GM12878 (cell line): ENCODE data around the gene GRK1. TPM values are rescaled to one million over a fixed set of nuclear protein-coding genes. Genes with fewer than 3 reads are reported as not detected.
A peak's percentile ranks its signal among the peaks of the same experiment; 100 is the strongest.

Experiments
- ATAC-seq: fragments of 200-7000 bp; cut with Tn5 transposase; 3 replicates; pipeline ENCODE4 v1.9.1; 2020; ENCODE audit warnings: mild to moderate bottlenecking, moderate library complexity
- BruUV-seq: library from RNA; stranded (reverse); fragments of 400-500 nt; replicated peaks from 2 replicates; lab custom pipeline; 2021; lab: Mats Ljungman, UMichigan
- CTCF ChIA-PET: fragments of 300-600 bp; sonication (Branson Sonifier 250); formaldehyde crosslinking; extraction: SDS; loops from one replicate; lab custom pipeline; 2021; ENCODE audit warnings: inconsistent platforms; lab: Yijun Ruan, JAX
- POLR2A ChIA-PET: fragments of 350-600 bp; formaldehyde crosslinking; extraction: SDS; loops from one replicate; lab custom pipeline; 2021; ENCODE audit warnings: inconsistent platforms; lab: Charles Lee
- RAD21 ChIA-PET: fragments of 300-600 bp; sonication (Branson Sonifier 250); formaldehyde crosslinking; loops from one replicate; lab custom pipeline; 2023; ENCODE audit warnings: antibody characterized with exemption; ENCODE audit not compliant: unreplicated experiment; lab: Charles Lee
- SMC1A ChIA-PET: fragments of 300-600 bp; sonication (Branson Sonifier 250); formaldehyde crosslinking; loops from one replicate; lab custom pipeline; 2023; ENCODE audit not compliant: unreplicated experiment, uncharacterized antibody; lab: Charles Lee
- DNase-seq: peaks from one replicate; pipeline ENCODE4 v3.0.0-alpha.2; 2011; ENCODE audit warnings: low read depth, low spot score
- FAIRE-seq: peaks from 3 replicates; lab custom pipeline; 2011; peaks lifted over from hg19 to GRCh38; lab: Jason Lieb, UNC
- H2AFZ ChIP-seq: 2 replicates; pipeline ENCODE4 v1.6.0; 2011; ENCODE audit warnings: low read depth, low read length, control low read depth; ENCODE audit not compliant: control insufficient read depth
- H3K27ac ChIP-seq: 2 replicates; pipeline ENCODE4 v1.5.1; 2011; ENCODE audit warnings: control low read depth; ENCODE audit not compliant: control insufficient read depth, insufficient read depth
- H3K27me3 ChIP-seq, 2 experiments: replicated peaks in 1 of 2; 2 replicates each; pipeline versions ENCODE4 v1.6.0 to v1.6.1; 2011; ENCODE audit warnings: low read length in 1 of 2; ENCODE audit not compliant: control insufficient read depth in 2 of 2, insufficient read depth in 2 of 2
- H3K36me3 ChIP-seq, 2 experiments: 2 replicates each; pipeline ENCODE4 v1.5.1; 2011; ENCODE audit warnings: low read length in 1 of 2; ENCODE audit not compliant: control insufficient read depth in 2 of 2, insufficient read depth in 2 of 2
- H3K4me1 ChIP-seq: 2 replicates; pipeline ENCODE4 v1.6.1; 2011; ENCODE audit warnings: mild to moderate bottlenecking, low read length, moderate library complexity, mixed read lengths; ENCODE audit not compliant: control insufficient read depth, insufficient read depth
- H3K4me2 ChIP-seq: 2 replicates; pipeline ENCODE4 v1.6.0; 2011; ENCODE audit warnings: control low read depth; ENCODE audit not compliant: control insufficient read depth, insufficient read depth
- H3K4me3 ChIP-seq: fragments of 200-600 bp; sonication (generic); 2 replicates; pipeline ENCODE4 v1.5.1; 2016
- H3K79me2 ChIP-seq: 2 replicates; pipeline ENCODE4 v1.6.0; 2011; ENCODE audit warnings: low read length; ENCODE audit not compliant: control insufficient read depth, insufficient read depth
- H3K9ac ChIP-seq: 2 replicates; pipeline ENCODE4 v1.8.0; 2011; ENCODE audit warnings: low read length, control low read depth, mixed read lengths; ENCODE audit not compliant: control insufficient read depth, insufficient read depth
- H3K9me3 ChIP-seq: replicated peaks from 3 replicates; pipeline ENCODE4 v1.5.1; 2011; ENCODE audit warnings: mild to moderate bottlenecking, low read length; ENCODE audit not compliant: control insufficient read depth, insufficient read depth
- H4K20me1 ChIP-seq: 2 replicates; pipeline ENCODE4 v1.6.0; 2011; ENCODE audit not compliant: control insufficient read depth, insufficient read depth
- IKZF2 ChIP-seq, 2 experiments: fragments of 450-650 bp; IDR thresholded peaks; 2 replicates each; pipeline ENCODE4 v1.6.1; 2017; ENCODE audit warnings: mild to moderate bottlenecking in 2 of 2, moderate library complexity in 2 of 2
- RUNX3 ChIP-seq: IDR thresholded peaks from 2 replicates; pipeline ENCODE4 v1.6.1; 2012; ENCODE audit warnings: low read length, inconsistent platforms
- SREBF2 ChIP-seq: IDR thresholded peaks from 2 replicates; pipeline ENCODE4 v1.6.1; 2012; ENCODE audit warnings: mild to moderate bottlenecking, low read length
- STAT3 ChIP-seq: IDR thresholded peaks from 2 replicates; pipeline ENCODE4 v1.6.1; 2011; ENCODE audit warnings: low read depth, low read length, improper control_type of control experiment
- ZNF274 ChIP-seq: IDR thresholded peaks from one replicate; pipeline ENCODE4 v1.8.0; 2011; ENCODE audit not compliant: insufficient read length, insufficient read depth
- WGBS: methylation state at CpG from one replicate; pipeline ENCODE4 v1.1.6; 2016; ENCODE audit warnings: low lambda C conversion rate; ENCODE audit not compliant: insufficient replicate concordance, insufficient coverage; ENCODE audit errors: missing lambda C conversion rate; 5-methylcytosine and 5-hydroxymethylcytosine counted together
- in situ Hi-C: fragments of 300-500 bp; cut with MboI; formaldehyde crosslinking; loops from 9 replicates; pipeline ENCODE4 v1.14.3; 2018; ENCODE audit warnings: mixed read lengths
- intact Hi-C: fragments of 100-400 bp; cut with micrococcal nuclease; formaldehyde crosslinking; loops from one replicate; pipeline ENCODE4 v1.14.2; 2022; ENCODE audit not compliant: unreplicated experiment
- polyA plus RNA-seq, 11 experiments: library from polyadenylated mRNA; depleted of rRNA in 4 of 11; unstranded in 6 of 11; stranded (reverse) in 5 of 11; fragments of >200 nt; fragmentation: Nextera tagmentation in 4 of 11; fragmentation: Illumina TruSeq in 1 of 11; extraction: Ambion mirVana in 4 of 11; extraction: Trizol in 1 of 11; gene quantifications; 1 replicate in 1 of 11; 2 replicates in 10 of 11; pipeline versions ENCODE4 v1.2.1 to v1.2.3, GENCODE V29; 2011 to 2016; ENCODE audit warnings: inconsistent platforms in 2 of 11, missing spikeins in 2 of 11, low read depth in 1 of 11
- total RNA-seq, 4 experiments: library from RNA; depleted of rRNA in 3 of 4; stranded (reverse); fragments of >200 nt in 3 of 4; fragmentation: Illumina TruSeq in 1 of 4; extraction: Trizol in 1 of 4; gene quantifications; 2 replicates each; pipeline versions ENCODE4 v1.2.1 to v1.2.3, GENCODE V29; 2013 to 2021
- TF ChIP-seq, protein P1 (sequence below): fragments of 450-650 bp; conservative IDR thresholded peaks from 2 replicates; pipeline ENCODE4 v1.6.1; 2017; ENCODE audit warnings: mild to moderate bottlenecking, moderate library complexity
- TF ChIP-seq, protein P2 (sequence below): fragments of 450-650 bp; IDR thresholded peaks from 2 replicates; pipeline ENCODE4 v1.6.1; 2017; ENCODE audit warnings: mild to moderate bottlenecking, moderate library complexity
- TF ChIP-seq, protein P3 (sequence below): IDR thresholded peaks from 2 replicates; pipeline ENCODE4 v1.6.1; 2011; ENCODE audit warnings: borderline replicate concordance, low read depth, mild to moderate bottlenecking, moderate library complexity, mixed read lengths, low read length; ENCODE audit not compliant: insufficient read depth; ENCODE audit errors: extremely low read length
- TF ChIP-seq, protein P4 (sequence below): IDR thresholded peaks from 2 replicates; pipeline ENCODE4 v1.6.1; 2012; ENCODE audit warnings: low read depth, low read length, improper control_type of control experiment
- TF ChIP-seq, protein P5 (sequence below): IDR thresholded peaks from 2 replicates; pipeline ENCODE4 v1.6.1; 2012; ENCODE audit warnings: low read depth, low read length, improper control_type of control experiment

Gene GRK1
- total and polyA plus RNA-seq, 10 of the 15 experiments (the other 5 are each of a cell fraction or from before 2014, with no cell fraction given), result under 0.01 to 0.04 TPM; not detected in 8

DNA sequence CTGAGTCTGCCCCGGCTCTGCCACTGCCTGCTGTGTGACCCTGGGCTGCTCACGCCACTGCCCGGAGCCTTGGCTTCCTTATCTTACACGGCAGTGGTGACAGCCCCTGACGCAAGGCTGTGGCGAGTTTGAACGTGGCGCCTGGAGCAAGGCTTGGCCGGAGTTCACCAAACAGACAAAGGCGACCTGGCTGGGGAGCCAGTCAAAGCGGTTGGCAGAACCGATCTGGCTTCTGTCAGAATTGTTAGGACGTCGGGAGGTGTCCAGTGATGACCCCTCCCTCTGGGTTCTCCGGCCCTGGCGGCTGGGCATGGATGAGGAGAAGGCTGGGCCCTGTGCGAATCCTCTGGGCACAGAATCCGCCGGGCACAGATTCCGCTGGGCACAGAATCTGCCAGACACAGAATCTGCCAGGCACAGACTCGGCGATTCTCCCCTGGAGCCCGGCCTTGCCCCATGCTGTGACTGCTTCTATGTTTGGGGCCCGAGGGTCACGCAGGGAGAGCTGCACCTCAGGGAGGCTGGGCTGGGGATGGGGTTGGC, 80.3 kb downstream of the GRK1 start (continued):
- TF ChIP-seq, protein P1, sequence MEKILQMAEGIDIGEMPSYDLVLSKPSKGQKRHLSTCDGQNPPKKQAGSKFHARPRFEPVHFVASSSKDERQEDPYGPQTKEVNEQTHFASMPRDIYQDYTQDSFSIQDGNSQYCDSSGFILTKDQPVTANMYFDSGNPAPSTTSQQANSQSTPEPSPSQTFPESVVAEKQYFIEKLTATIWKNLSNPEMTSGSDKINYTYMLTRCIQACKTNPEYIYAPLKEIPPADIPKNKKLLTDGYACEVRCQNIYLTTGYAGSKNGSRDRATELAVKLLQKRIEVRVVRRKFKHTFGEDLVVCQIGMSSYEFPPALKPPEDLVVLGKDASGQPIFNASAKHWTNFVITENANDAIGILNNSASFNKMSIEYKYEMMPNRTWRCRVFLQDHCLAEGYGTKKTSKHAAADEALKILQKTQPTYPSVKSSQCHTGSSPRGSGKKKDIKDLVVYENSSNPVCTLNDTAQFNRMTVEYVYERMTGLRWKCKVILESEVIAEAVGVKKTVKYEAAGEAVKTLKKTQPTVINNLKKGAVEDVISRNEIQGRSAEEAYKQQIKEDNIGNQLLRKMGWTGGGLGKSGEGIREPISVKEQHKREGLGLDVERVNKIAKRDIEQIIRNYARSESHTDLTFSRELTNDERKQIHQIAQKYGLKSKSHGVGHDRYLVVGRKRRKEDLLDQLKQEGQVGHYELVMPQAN, result no peak
- TF ChIP-seq IKZF2 (IDR thresholded peaks at IDR 0.05), result no peak
- TF ChIP-seq, protein P2, sequence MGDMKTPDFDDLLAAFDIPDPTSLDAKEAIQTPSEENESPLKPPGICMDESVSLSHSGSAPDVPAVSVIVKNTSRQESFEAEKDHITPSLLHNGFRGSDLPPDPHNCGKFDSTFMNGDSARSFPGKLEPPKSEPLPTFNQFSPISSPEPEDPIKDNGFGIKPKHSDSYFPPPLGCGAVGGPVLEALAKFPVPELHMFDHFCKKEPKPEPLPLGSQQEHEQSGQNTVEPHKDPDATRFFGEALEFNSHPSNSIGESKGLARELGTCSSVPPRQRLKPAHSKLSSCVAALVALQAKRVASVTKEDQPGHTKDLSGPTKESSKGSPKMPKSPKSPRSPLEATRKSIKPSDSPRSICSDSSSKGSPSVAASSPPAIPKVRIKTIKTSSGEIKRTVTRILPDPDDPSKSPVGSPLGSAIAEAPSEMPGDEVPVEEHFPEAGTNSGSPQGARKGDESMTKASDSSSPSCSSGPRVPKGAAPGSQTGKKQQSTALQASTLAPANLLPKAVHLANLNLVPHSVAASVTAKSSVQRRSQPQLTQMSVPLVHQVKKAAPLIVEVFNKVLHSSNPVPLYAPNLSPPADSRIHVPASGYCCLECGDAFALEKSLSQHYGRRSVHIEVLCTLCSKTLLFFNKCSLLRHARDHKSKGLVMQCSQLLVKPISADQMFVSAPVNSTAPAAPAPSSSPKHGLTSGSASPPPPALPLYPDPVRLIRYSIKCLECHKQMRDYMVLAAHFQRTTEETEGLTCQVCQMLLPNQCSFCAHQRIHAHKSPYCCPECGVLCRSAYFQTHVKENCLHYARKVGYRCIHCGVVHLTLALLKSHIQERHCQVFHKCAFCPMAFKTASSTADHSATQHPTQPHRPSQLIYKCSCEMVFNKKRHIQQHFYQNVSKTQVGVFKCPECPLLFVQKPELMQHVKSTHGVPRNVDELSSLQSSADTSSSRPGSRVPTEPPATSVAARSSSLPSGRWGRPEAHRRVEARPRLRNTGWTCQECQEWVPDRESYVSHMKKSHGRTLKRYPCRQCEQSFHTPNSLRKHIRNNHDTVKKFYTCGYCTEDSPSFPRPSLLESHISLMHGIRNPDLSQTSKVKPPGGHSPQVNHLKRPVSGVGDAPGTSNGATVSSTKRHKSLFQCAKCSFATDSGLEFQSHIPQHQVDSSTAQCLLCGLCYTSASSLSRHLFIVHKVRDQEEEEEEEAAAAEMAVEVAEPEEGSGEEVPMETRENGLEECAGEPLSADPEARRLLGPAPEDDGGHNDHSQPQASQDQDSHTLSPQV, result no peak

DNA sequence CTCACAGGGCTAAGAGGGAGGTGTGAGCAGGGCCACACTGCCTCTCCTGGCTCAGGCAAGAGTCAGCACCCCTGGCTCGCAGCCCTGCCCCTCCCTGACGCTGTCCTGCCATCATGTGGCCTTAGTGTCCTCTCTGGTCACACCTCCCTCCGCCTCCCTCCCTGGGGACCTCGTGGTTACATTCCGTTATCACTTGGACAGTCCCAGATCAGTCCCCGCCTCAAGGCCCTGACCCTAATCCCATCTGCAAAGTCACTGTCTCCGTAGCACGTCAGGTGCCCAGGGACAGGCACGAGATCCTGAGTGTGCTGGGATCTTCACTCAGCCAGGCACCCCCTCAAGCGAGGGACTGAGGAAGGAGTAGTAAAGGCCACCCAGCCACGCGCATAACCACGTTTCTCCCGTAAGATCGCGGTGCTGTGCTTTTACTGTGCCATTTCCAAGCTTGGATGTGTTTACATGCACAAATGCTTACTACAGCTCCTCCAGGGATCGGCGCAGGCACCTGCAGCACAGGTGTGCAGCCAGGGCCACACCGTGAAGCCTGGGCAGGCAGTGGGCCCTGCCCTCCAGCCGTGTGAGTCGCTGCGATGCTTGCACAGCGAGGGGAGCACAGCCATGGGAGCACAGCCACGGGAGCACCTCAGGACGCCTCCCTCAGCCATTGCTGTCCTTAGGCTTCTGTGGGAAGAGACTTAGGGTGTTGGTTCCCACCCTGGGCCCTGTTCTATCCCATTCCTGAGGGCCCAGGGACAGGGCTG, 81.3 kb downstream of the GRK1 start:
- Histone ChIP-seq H3K79me2 (no peaks in the 10 kb centered on the region), H4K20me1 (no peaks in the 10 kb centered on the region), H2AFZ (no peak overlapping the region), H3K4me1 (no peaks in the 10 kb centered on the region), H3K9me3 (no peaks in the 10 kb centered on the region; the same call in 2 of the 3 replicates), H3K27ac (no peak overlapping the region), H3K4me3 (no peak overlapping the region), H3K36me3 (no peaks in the 10 kb centered on the region), H3K9ac (no peak overlapping the region), H3K4me2 (no peak overlapping the region), H3K27me3 (no peaks in the 10 kb centered on the region)
- ATAC-seq (peak; percentile 27; the same call in 1 of the 3 replicates), FAIRE-seq (no peak), DNase-seq (no peak)
- WGBS, result 37% methylated on average over 23 of the region's 25 CpGs
- no TSS peak for BruUV-seq
- SMC1A ChIA-PET, result no interaction called here
- CTCF ChIA-PET, result no interaction called here
- intact Hi-C loops (no loop called here), in situ Hi-C loops (no loop called here)
- RAD21 ChIA-PET, result no interaction called here
- no peak for TF ChIP-seq SREBF2
- no peak for TF ChIP-seq ZNF274
- TF ChIP-seq STAT3, result no peak
- TF ChIP-seq, protein P3, sequence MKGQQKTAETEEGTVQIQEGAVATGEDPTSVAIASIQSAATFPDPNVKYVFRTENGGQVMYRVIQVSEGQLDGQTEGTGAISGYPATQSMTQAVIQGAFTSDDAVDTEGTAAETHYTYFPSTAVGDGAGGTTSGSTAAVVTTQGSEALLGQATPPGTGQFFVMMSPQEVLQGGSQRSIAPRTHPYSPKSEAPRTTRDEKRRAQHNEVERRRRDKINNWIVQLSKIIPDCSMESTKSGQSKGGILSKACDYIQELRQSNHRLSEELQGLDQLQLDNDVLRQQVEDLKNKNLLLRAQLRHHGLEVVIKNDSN, result no peak
- TF ChIP-seq, protein P4, sequence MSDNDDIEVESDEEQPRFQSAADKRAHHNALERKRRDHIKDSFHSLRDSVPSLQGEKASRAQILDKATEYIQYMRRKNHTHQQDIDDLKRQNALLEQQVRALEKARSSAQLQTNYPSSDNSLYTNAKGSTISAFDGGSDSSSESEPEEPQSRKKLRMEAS, result no peak
- TF ChIP-seq, protein P5, sequence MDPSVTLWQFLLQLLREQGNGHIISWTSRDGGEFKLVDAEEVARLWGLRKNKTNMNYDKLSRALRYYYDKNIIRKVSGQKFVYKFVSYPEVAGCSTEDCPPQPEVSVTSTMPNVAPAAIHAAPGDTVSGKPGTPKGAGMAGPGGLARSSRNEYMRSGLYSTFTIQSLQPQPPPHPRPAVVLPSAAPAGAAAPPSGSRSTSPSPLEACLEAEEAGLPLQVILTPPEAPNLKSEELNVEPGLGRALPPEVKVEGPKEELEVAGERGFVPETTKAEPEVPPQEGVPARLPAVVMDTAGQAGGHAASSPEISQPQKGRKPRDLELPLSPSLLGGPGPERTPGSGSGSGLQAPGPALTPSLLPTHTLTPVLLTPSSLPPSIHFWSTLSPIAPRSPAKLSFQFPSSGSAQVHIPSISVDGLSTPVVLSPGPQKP, result no peak
- no peak for TF ChIP-seq RUNX3
- POLR2A ChIA-PET, result no interaction called here
